Measurements from ENCODE around the gene UBA1. TPM values are rescaled to one million over a fixed set of nuclear protein-coding genes. Genes with fewer than 3 reads are reported as not detected.

Gene UBA1
- total RNA-seq, 1 experiment from 2014 or later, result 275 TPM

DNA sequence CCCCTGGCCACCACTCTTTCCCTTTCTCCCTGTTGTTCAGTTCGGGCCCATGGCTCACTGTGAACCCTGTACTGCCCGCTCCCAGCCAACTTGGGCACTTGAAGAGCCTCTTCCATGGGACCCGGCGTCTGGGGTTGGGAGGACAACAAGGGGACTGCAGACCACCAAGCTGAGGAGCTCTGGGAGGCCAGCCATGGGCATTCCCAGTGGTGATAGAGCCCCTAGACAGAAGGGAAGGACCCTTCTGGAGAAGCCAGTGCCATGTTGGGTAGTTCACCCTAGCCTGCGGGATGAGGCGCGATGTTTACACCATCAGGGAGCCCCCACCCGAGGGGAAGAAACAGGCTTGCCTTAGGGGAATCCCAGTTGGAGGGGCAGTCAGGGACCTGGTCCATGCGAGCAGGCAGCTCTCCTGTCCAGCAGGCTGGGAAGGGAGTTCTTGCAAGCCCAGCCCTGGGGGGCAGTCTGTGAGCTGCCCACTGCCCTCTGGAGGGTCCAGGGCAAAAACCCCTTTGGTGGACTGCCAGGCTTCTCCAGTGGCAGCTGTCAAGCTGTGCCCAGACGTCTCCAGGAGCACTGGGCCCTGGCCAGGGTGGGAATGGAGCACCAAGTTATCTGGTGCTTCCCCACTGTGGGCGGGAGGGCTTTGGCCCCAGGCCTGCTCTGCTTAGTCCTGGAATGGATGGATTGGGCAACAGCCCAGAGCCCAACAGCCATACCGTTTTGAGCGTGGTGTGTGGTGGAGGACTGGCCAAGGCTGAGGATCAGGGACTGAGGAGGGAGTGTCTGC is 23.7 kb upstream of the UBA1 start:
- no peaks in the 10 kb centered on the region for H3K9me3 ChIP-seq (ENCODE audit: control insufficient read depth in 1 of 2, insufficient read depth in 1 of 2, low read depth in 1 of 2, low read length in 2 of 2)
- H3K9ac ChIP-seq (ENCODE audit: low read length), result no peak overlapping the region
- H3K9me2 ChIP-seq (ENCODE audit: insufficient read depth), result no peaks in the 10 kb centered on the region
- RAD21 ChIA-PET (ENCODE audit: low non-redundant PET in 1 of 2, low total read pairs in 2 of 2, uncharacterized antibody in 2 of 2, unreplicated experiment in 2 of 2), result no interaction called here
- no peak for TF ChIP-seq SIN3A (IDR thresholded peaks at IDR 0.05; ENCODE audit: low read depth)
- no peak for TF ChIP-seq ZNF274 (IDR thresholded peaks at IDR 0.05; ENCODE audit: low read depth, low read length)
- TF ChIP-seq SP1 (IDR thresholded peaks at IDR 0.05; ENCODE audit: low read depth), result no peak
- TF ChIP-seq, protein P1, sequence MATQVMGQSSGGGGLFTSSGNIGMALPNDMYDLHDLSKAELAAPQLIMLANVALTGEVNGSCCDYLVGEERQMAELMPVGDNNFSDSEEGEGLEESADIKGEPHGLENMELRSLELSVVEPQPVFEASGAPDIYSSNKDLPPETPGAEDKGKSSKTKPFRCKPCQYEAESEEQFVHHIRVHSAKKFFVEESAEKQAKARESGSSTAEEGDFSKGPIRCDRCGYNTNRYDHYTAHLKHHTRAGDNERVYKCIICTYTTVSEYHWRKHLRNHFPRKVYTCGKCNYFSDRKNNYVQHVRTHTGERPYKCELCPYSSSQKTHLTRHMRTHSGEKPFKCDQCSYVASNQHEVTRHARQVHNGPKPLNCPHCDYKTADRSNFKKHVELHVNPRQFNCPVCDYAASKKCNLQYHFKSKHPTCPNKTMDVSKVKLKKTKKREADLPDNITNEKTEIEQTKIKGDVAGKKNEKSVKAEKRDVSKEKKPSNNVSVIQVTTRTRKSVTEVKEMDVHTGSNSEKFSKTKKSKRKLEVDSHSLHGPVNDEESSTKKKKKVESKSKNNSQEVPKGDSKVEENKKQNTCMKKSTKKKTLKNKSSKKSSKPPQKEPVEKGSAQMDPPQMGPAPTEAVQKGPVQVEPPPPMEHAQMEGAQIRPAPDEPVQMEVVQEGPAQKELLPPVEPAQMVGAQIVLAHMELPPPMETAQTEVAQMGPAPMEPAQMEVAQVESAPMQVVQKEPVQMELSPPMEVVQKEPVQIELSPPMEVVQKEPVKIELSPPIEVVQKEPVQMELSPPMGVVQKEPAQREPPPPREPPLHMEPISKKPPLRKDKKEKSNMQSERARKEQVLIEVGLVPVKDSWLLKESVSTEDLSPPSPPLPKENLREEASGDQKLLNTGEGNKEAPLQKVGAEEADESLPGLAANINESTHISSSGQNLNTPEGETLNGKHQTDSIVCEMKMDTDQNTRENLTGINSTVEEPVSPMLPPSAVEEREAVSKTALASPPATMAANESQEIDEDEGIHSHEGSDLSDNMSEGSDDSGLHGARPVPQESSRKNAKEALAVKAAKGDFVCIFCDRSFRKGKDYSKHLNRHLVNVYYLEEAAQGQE (IDR thresholded peaks at IDR 0.05; ENCODE audit: low read depth), result no peak
- no peak for TF ChIP-seq ELF1 (IDR thresholded peaks at IDR 0.05; ENCODE audit: borderline replicate concordance, low read depth)
- TF ChIP-seq CTCF (IDR thresholded peaks at IDR 0.05 in 2 of 3, conservative IDR thresholded peaks at IDR 0.05 in 1 of 3; ENCODE audit: borderline replicate concordance in 1 of 3, insufficient read depth in 1 of 3, low read depth in 2 of 3, low read length in 2 of 3), result no peak
- TF ChIP-seq JUND (IDR thresholded peaks at IDR 0.05), result no peak
- no peak for TF ChIP-seq EGR1 (IDR thresholded peaks at IDR 0.05; ENCODE audit: low read depth)
- TF ChIP-seq CBX3 (IDR thresholded peaks at IDR 0.05; ENCODE audit: low read depth), result no peak
- TF ChIP-seq YY1 (IDR thresholded peaks at IDR 0.05; ENCODE audit: extremely low read depth, insufficient replicate concordance, low read depth, low read length), result no peak
- no peak for TF ChIP-seq MAX (IDR thresholded peaks at IDR 0.05)
- H4K20me1 ChIP-seq (ENCODE audit: insufficient read depth), result no peaks in the 10 kb centered on the region
- H3K4me2 ChIP-seq (ENCODE audit: low read length), result no peak overlapping the region
- POLR2A ChIA-PET, result no interaction called here
- H3K4me3 ChIP-seq (replicated peaks in 1 of 2; ENCODE audit: low read depth in 1 of 2, low read length in 2 of 2), result no peak overlapping the region
- no peaks in the 10 kb centered on the region for H3K36me3 ChIP-seq (ENCODE audit: control insufficient read depth in 1 of 2, insufficient read depth in 2 of 2, low read length in 2 of 2)
- peaks cover 25% of the 10 kb centered on the region for H3K79me2 ChIP-seq (ENCODE audit: insufficient read depth, low read length)
- no peak overlapping the region for H2AFZ ChIP-seq (ENCODE audit: low read depth, low read length, poor library complexity, severe bottlenecking)
- H3K27ac ChIP-seq (ENCODE audit: low read depth, low read length), result no peak overlapping the region
- DNase-seq (ENCODE audit: low read depth, low spot score) (no peak), ATAC-seq (no peak)
- CTCF ChIA-PET, result no interaction called here
- intact Hi-C loops (cut with micrococcal nuclease), result no loop called here
- BruUV-seq (replicated peaks), result no TSS peak
- H3K27me3 ChIP-seq (ENCODE audit: insufficient read depth, low read length), result no peaks in the 10 kb centered on the region
- no peaks in the 10 kb centered on the region for H3K4me1 ChIP-seq (ENCODE audit: control insufficient read depth in 1 of 2, insufficient read depth in 2 of 2, low read length in 2 of 2)
